Left ventricle myocardium inferior (tissue), 1 donor: ENCODE measurements around the gene PKD1. TPM values are rescaled to one million over a fixed set of nuclear protein-coding genes. Genes with fewer than 3 reads are reported as not detected.
A peak's percentile ranks its signal among the peaks of the same experiment; 100 is the strongest.

Experiments used
- DNase-seq: peaks from one replicate; pipeline ENCODE4 v3.0.0-alpha.2; 2020
- H3K27ac ChIP-seq: fragments of 200-600 bp; replicated peaks from 2 replicates; pipeline ENCODE4 v1.8.0; 2021
- H3K27me3 ChIP-seq: fragments of 200-600 bp; 2 replicates; pipeline ENCODE4 v1.8.0; 2021; ENCODE audit warnings: low read depth
- H3K36me3 ChIP-seq: fragments of 200-600 bp; 2 replicates; pipeline ENCODE4 v1.8.0; 2021
- H3K4me1 ChIP-seq: fragments of 200-600 bp; 2 replicates; pipeline ENCODE4 v1.8.0; 2021
- H3K4me3 ChIP-seq: fragments of 200-600 bp; 2 replicates; pipeline ENCODE4 v1.8.0; 2021; ENCODE audit warnings: mild to moderate bottlenecking, moderate library complexity
- H3K9me3 ChIP-seq: fragments of 200-600 bp; replicated peaks from 2 replicates; pipeline ENCODE4 v1.8.0; 2021
- CTCF ChIP-seq: fragments of 200-600 bp; IDR thresholded peaks from 2 replicates; pipeline ENCODE4 v1.8.0; 2021; ENCODE audit warnings: antibody characterized with exemption, mild to moderate bottlenecking, borderline replicate concordance
- intact Hi-C: fragments of 100-400 bp; cut with micrococcal nuclease; formaldehyde crosslinking; loops from one replicate; pipeline ENCODE4 v1.11.0; 2022
- total RNA-seq: library from RNA; stranded (reverse); fragmentation: NEBNext Ultra II Directional; extraction: Animal tissue kit (Norgen Biotek cat#: 25700); gene quantifications from one replicate; pipeline ENCODE4 v1.2.1, GENCODE V29; 2021
- donor health status: DM: no; HTN: yes; CAD: no; lungs with severe emphysema.

PKD1 gene
- total RNA-seq, 1 donor from 2014 or later: 83.9 TPM

GRCh38 chr16:2053897-2054296 is 81.8 kb downstream of the PKD1 start:
- no peaks in the 10 kb centered on the region for H3K9me3 ChIP-seq
- no peak for DNase-seq
- intact Hi-C loops: no loop called here
- H3K27ac ChIP-seq: no peak overlapping the region
- H3K36me3 ChIP-seq: peaks cover 74% of the 10 kb centered on the region
- no peak for TF ChIP-seq CTCF
- H3K27me3 ChIP-seq: no peaks in the 10 kb centered on the region
- H3K4me1 ChIP-seq: peaks cover 5% of the 10 kb centered on the region
- no peak overlapping the region for H3K4me3 ChIP-seq

GRCh38 chr16:2053211-2053610 is 82.5 kb downstream of the PKD1 start:
- DNase-seq: no peak
- TF ChIP-seq CTCF: no peak
- Histone ChIP-seq H3K27me3 (no peaks in the 10 kb centered on the region), H3K9me3 (no peaks in the 10 kb centered on the region), H3K27ac (no peak overlapping the region), H3K36me3 (peaks cover 67% of the 10 kb centered on the region), H3K4me3 (no peak overlapping the region), H3K4me1 (peaks cover 12% of the 10 kb centered on the region)
- intact Hi-C loops: no loop called here

GRCh38 chr16:2048116-2048543 is 87.6 kb downstream of the PKD1 start:
- no peak for DNase-seq
- Histone ChIP-seq H3K27ac (peak overlapping the region; percentile 96), H3K36me3 (peaks cover 30% of the 10 kb centered on the region), H3K4me3 (peak overlapping the region; percentile 91), H3K9me3 (no peaks in the 10 kb centered on the region), H3K4me1 (peaks cover 60% of the 10 kb centered on the region), H3K27me3 (no peaks in the 10 kb centered on the region)
- intact Hi-C loops: no loop called here
- TF ChIP-seq CTCF: no peak

- intact Hi-C loops: no loop called here
These were observed 88.2 kb downstream of the PKD1 start, which contains the start of the genes NTHL1 and TSC2 for GRCh38 chr16:2047330-2048115. Gene NTHL1 (minus strand): TSS chr16:2047834. CDS start chr16:2047823, 11 bp downstream. Gene TSC2 (plus strand): TSS chr16:2047985. CDS start chr16:2048616, 631 bp downstream.

GRCh38 chr16:2046893-2047329 is 88.8 kb downstream of the PKD1 start:
- Histone ChIP-seq H3K27ac (peak overlapping the region; percentile 96), H3K27me3 (no peaks in the 10 kb centered on the region), H3K4me1 (peaks cover 73% of the 10 kb centered on the region), H3K36me3 (peaks cover 18% of the 10 kb centered on the region), H3K9me3 (no peaks in the 10 kb centered on the region), H3K4me3 (peak overlapping the region; percentile 91)
- intact Hi-C loops: no loop called here
- no peak for DNase-seq
- TF ChIP-seq CTCF: no peak

More at GRCh38 chr16:2047330-2048115, 88.2 kb downstream of the PKD1 start, which contains the start of the genes NTHL1 and TSC2:
- TF ChIP-seq CTCF: peak; percentile 51
- peak within 1 kb of the TSS; percentile 91 for H3K4me3 ChIP-seq
- peaks cover 24% of the 10 kb centered on the region for H3K36me3 ChIP-seq
- peak; percentile 97 for DNase-seq
- H3K4me1 ChIP-seq: peaks cover 67% of the 10 kb centered on the region
- H3K27ac ChIP-seq: peak within 1 kb of the TSS; percentile 96
- no peaks in the 10 kb centered on the region for H3K9me3 ChIP-seq
- no peaks in the 10 kb centered on the region for H3K27me3 ChIP-seq
